Measurements from ENCODE around the gene HIVEP3. TPM values are rescaled to one million over a fixed set of nuclear protein-coding genes. Genes with fewer than 3 reads are reported as not detected.
A peak's percentile ranks its signal among the peaks of the same experiment; 100 is the strongest.

Gene HIVEP3
- total RNA-seq, 1 experiment from 2014 or later, result 3.1 TPM

DNA sequence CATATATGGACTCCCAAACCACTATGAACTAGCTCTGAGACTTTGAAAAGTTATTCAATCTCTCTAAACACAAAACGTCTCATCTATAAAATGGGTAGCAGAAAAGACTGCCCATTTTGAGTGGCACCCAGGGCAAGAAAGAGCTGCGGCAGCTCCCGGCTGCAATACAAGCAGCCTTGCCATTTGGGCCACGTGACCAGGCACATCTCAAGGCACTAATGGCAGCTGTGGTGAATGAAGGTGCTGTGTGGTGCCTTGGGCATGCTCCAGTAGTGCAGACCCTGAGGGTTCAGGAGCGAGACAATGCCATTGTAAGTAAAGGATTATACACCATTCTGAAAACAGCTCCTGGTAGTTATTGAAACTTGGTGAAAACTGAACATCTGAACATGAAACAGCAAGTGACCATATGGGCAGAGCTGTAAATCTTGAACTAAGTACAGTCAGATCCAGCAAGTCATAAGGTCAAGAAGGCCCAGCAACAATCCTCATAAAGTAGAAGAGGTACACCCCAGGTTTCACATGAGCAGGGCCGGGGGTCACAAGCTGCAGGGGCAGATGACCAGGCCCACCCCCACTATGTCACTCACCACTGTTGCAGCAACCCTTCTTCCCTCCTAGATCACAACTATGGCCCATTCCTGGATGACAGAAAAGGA is 39.4 kb upstream of the HIVEP3 start:
- intact Hi-C loops (cut with micrococcal nuclease; ENCODE audit: unreplicated experiment), result no loop called here
- Histone ChIP-seq H3K4me3 (ENCODE audit: low read depth, low read length, poor library complexity, severe bottlenecking) (no peak overlapping the region), H3K36me3 (ENCODE audit: insufficient read depth, low read length, poor library complexity, severe bottlenecking) (no peaks in the 10 kb centered on the region), H3K27me3 (replicated peaks; ENCODE audit: insufficient read depth, low read depth, low read length, poor library complexity) (no peaks in the 10 kb centered on the region), H3K27ac (ENCODE audit: low read depth, low read length, poor library complexity, severe bottlenecking) (no peak overlapping the region), H3K4me1 (ENCODE audit: insufficient read depth, low read length, poor library complexity, severe bottlenecking) (peaks cover 11% of the 10 kb centered on the region), H3K9me3 (ENCODE audit: low read depth, low read length, poor library complexity, severe bottlenecking) (no peaks in the 10 kb centered on the region)
- TF ChIP-seq, protein P1, sequence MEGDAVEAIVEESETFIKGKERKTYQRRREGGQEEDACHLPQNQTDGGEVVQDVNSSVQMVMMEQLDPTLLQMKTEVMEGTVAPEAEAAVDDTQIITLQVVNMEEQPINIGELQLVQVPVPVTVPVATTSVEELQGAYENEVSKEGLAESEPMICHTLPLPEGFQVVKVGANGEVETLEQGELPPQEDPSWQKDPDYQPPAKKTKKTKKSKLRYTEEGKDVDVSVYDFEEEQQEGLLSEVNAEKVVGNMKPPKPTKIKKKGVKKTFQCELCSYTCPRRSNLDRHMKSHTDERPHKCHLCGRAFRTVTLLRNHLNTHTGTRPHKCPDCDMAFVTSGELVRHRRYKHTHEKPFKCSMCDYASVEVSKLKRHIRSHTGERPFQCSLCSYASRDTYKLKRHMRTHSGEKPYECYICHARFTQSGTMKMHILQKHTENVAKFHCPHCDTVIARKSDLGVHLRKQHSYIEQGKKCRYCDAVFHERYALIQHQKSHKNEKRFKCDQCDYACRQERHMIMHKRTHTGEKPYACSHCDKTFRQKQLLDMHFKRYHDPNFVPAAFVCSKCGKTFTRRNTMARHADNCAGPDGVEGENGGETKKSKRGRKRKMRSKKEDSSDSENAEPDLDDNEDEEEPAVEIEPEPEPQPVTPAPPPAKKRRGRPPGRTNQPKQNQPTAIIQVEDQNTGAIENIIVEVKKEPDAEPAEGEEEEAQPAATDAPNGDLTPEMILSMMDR (conservative IDR thresholded peaks at IDR 0.05; ENCODE audit: low read depth, low read length), result no peak
- no peak for TF ChIP-seq EZH2 (IDR thresholded peaks at IDR 0.05; ENCODE audit: borderline replicate concordance, low read depth, low read length, poor library complexity, severe bottlenecking)
- POLR2A ChIA-PET (ENCODE audit: low non-redundant PET), result no interaction called here
- BruUV-seq (replicated peaks), result no TSS peak
- CTCF ChIA-PET, result no interaction called here
- no peak for DNase-seq (ENCODE audit: low spot score)

DNA sequence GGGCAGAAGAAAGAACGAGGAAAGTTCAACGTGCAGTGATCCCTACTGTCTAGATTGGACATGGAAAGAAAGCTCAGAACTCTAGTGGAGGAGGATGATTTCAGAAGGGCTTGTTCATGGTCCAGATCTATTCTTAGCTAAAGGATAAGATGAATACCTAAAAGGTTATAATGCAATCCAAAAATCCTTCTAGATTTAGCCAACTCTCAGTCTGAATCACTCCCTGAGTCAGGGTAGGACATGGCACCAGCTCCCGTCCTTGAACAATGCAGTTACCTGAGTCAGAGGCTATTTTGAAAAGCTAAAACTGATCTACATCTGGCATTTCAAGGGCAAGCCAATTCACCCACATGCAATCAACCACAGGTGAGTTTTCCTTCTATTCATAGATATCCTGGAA is 38.8 kb upstream of the HIVEP3 start:
- no peak for DNase-seq (ENCODE audit: low spot score)
- Histone ChIP-seq H3K27ac (ENCODE audit: low read depth, low read length, poor library complexity, severe bottlenecking) (no peak overlapping the region), H3K27me3 (replicated peaks; ENCODE audit: insufficient read depth, low read depth, low read length, poor library complexity) (no peaks in the 10 kb centered on the region), H3K9me3 (ENCODE audit: low read depth, low read length, poor library complexity, severe bottlenecking) (no peaks in the 10 kb centered on the region), H3K4me1 (ENCODE audit: insufficient read depth, low read length, poor library complexity, severe bottlenecking) (peaks cover 11% of the 10 kb centered on the region), H3K4me3 (ENCODE audit: low read depth, low read length, poor library complexity, severe bottlenecking) (no peak overlapping the region), H3K36me3 (ENCODE audit: insufficient read depth, low read length, poor library complexity, severe bottlenecking) (no peaks in the 10 kb centered on the region)
- POLR2A ChIA-PET (ENCODE audit: low non-redundant PET), result no interaction called here
- CTCF ChIA-PET, result no interaction called here
- TF ChIP-seq, protein P1 (conservative IDR thresholded peaks at IDR 0.05; ENCODE audit: low read depth, low read length), result no peak
- no peak for TF ChIP-seq EZH2 (IDR thresholded peaks at IDR 0.05; ENCODE audit: borderline replicate concordance, low read depth, low read length, poor library complexity, severe bottlenecking)
- no TSS peak for BruUV-seq (replicated peaks)
- intact Hi-C loops (cut with micrococcal nuclease; ENCODE audit: unreplicated experiment), result no loop called here

DNA sequence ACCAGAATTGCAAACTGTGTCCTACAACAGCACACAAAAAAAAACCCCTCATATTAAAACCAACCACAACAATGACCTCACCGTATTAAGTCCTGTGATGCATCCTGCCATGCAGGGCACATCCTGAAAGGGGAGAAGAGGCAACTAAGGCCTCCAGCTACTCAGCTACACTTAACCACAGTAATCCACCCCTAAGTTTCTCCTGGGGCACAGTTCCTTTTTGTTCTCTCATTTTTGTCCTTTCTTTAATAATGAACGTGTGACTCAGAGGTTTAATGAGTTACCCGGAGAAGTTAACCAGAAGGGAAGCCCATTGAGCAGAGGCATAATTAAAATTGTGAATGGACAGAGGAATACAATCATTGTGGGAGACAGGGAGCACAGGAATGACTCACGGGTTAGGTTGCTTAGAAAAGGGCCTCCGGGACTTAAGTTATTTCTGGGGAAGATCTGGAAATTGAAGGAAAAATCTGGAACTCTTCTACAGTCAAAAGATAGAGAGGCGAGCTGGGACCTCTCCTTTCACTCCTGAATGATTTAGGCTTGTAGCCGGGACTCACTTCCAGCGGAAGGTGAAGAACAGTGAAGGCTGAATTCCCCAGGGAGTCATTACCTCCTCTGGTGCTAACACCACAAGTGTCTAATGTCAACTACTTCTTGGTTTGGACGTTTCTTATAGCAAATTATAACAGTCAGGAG is 36.9 kb upstream of the HIVEP3 start:
- POLR2A ChIA-PET (ENCODE audit: low non-redundant PET), result no interaction called here
- no peak overlapping the region for H3K27ac ChIP-seq (ENCODE audit: low read depth, low read length, poor library complexity, severe bottlenecking)

More for the DNA sequence above, 36.9 kb upstream of the HIVEP3 start:
- Histone ChIP-seq H3K9me3 (ENCODE audit: low read depth, low read length, poor library complexity, severe bottlenecking) (no peaks in the 10 kb centered on the region), H3K4me3 (ENCODE audit: low read depth, low read length, poor library complexity, severe bottlenecking) (no peak overlapping the region), H3K36me3 (ENCODE audit: insufficient read depth, low read length, poor library complexity, severe bottlenecking) (no peaks in the 10 kb centered on the region), H3K27me3 (replicated peaks; ENCODE audit: insufficient read depth, low read depth, low read length, poor library complexity) (no peaks in the 10 kb centered on the region), H3K4me1 (ENCODE audit: insufficient read depth, low read length, poor library complexity, severe bottlenecking) (peaks cover 11% of the 10 kb centered on the region)
- BruUV-seq (replicated peaks), result no TSS peak
- no peak for TF ChIP-seq EZH2 (IDR thresholded peaks at IDR 0.05; ENCODE audit: borderline replicate concordance, low read depth, low read length, poor library complexity, severe bottlenecking)
- intact Hi-C loops (cut with micrococcal nuclease; ENCODE audit: unreplicated experiment), result no loop called here
- peak; percentile 84 for DNase-seq (ENCODE audit: low spot score)
- CTCF ChIA-PET, result no interaction called here
